ENCODE results near the gene CDKAL1.
"Not testable (repeated sequence)": the region's sequence is repeated elsewhere in the genome, so short reads cannot be mapped to it uniquely, and the experiment has no call there.

CDKAL1 gene

GRCh38 chr6:21050935-21051334, 516.7 kb downstream of the CDKAL1 start:
- TF ChIP-seq CTCF (conservative IDR thresholded peaks at IDR 0.05), result no peak
- no peak overlapping the region for H3K27ac ChIP-seq

GRCh38 chr6:21051777-21052176, 517.5 kb downstream of the CDKAL1 start:
- H3K27ac ChIP-seq, result no peak overlapping the region
- TF ChIP-seq CTCF (conservative IDR thresholded peaks at IDR 0.05), result no peak

- no peak for TF ChIP-seq CTCF (conservative IDR thresholded peaks at IDR 0.05)
- H3K27ac ChIP-seq, result no peak overlapping the region
These were observed 519.4 kb downstream of the CDKAL1 start for GRCh38 chr6:21053612-21054011.

- H3K27ac ChIP-seq, result not testable (repeated sequence)
These were observed 521.2 kb downstream of the CDKAL1 start for GRCh38 chr6:21055480-21055879.

GRCh38 chr6:21061892-21062291, 527.6 kb downstream of the CDKAL1 start:
- TF ChIP-seq CTCF (conservative IDR thresholded peaks at IDR 0.05), result no peak
- no peak overlapping the region for H3K27ac ChIP-seq

- H3K27ac ChIP-seq, result no peak overlapping the region
- TF ChIP-seq CTCF (conservative IDR thresholded peaks at IDR 0.05), result no peak
These were observed 530.6 kb downstream of the CDKAL1 start for GRCh38 chr6:21064756-21065340.

- no peak for TF ChIP-seq CTCF (conservative IDR thresholded peaks at IDR 0.05)
- H3K27ac ChIP-seq, result no peak overlapping the region
These were observed 533.3 kb downstream of the CDKAL1 start for GRCh38 chr6:21067521-21067920.

- TF ChIP-seq CTCF (conservative IDR thresholded peaks at IDR 0.05), result no peak
- no peak overlapping the region for H3K27ac ChIP-seq
These were observed 536.4 kb downstream of the CDKAL1 start for GRCh38 chr6:21070620-21071019.
